Breast epithelium (tissue), 4 donors: ENCODE measurements around the gene CTF1. TPM values are rescaled to one million over a fixed set of nuclear protein-coding genes. Genes with fewer than 3 reads are reported as not detected.
A peak's percentile ranks its signal among the peaks of the same experiment; 100 is the strongest.

Experiments used
- DNase-seq, 2 donors: peaks; one replicate each; pipeline ENCODE4 v3.0.0-alpha.2; 2019; ENCODE audit warnings: low spot score in 2 of 2
- H3K27ac ChIP-seq, 2 donors: fragments of 200-600 bp; sonication (generic) in 1 of 2; one replicate each; pipeline ENCODE4 v1.5.1; 2016 to 2019; ENCODE audit warnings: mild to moderate bottlenecking in 1 of 2
- H3K27me3 ChIP-seq, 2 donors: fragments of 200-600 bp; sonication (generic) in 1 of 2; one replicate each; pipeline versions ENCODE4 v1.5.1 to v1.6.0; 2017 to 2019; ENCODE audit warnings: control low read depth in 1 of 2, mild to moderate bottlenecking in 1 of 2
- H3K36me3 ChIP-seq: fragments of 200-600 bp; one replicate; pipeline ENCODE4 v1.5.1; 2019
- H3K4me1 ChIP-seq, 2 donors: fragments of 200-600 bp; sonication (generic); one replicate each; pipeline ENCODE4 v1.5.1; 2016 to 2019; ENCODE audit warnings: control low read depth in 1 of 2
- H3K4me3 ChIP-seq, 3 donors: fragments of 200-600 bp; sonication (generic); 1 replicate in 2 of 3; 2 replicates in 1 of 3; pipeline ENCODE4 v1.5.1; 2016 to 2019; ENCODE audit warnings: mild to moderate bottlenecking in 3 of 3, moderate library complexity in 2 of 3
- H3K9me3 ChIP-seq, 2 donors: fragments of 200-600 bp; sonication (generic) in 1 of 2; one replicate each; pipeline ENCODE4 v1.5.1; 2016 to 2019; ENCODE audit warnings: control low read depth in 1 of 2
- CTCF ChIP-seq, 3 donors: fragments of 450-650 bp; IDR thresholded peaks; one replicate each; pipeline ENCODE4 v1.5.1; 2016 to 2017; ENCODE audit warnings: antibody characterized with exemption in 3 of 3, mild to moderate bottlenecking in 3 of 3, moderate library complexity in 3 of 3
- POLR2A ChIP-seq: fragments of 450-650 bp; IDR thresholded peaks from one replicate; pipeline ENCODE4 v1.6.1; 2016; ENCODE audit warnings: antibody characterized with exemption, mild to moderate bottlenecking, moderate library complexity
- POLR2AphosphoS5 ChIP-seq, 3 donors: sonication (generic); formaldehyde crosslinking; IDR thresholded peaks; one replicate each; pipeline ENCODE4 v1.6.1; 2017; ENCODE audit warnings: antibody characterized with exemption in 3 of 3
- intact Hi-C: fragments of 100-400 bp; cut with DNase I; formaldehyde crosslinking; loops from one replicate; pipeline ENCODE4 v1.15.1; 2023; ENCODE audit warnings: low total_unique reads
- total RNA-seq, 3 donors: library from RNA; depleted of rRNA; stranded (reverse); fragments of >200 nt; gene quantifications; one replicate each; pipeline ENCODE4 v1.1.0, GENCODE V29; 2016

The CTF1 gene
- total RNA-seq, 3 donors from 2014 or later, result 2.6 to 4.5 (median 3.4) TPM

DNA sequence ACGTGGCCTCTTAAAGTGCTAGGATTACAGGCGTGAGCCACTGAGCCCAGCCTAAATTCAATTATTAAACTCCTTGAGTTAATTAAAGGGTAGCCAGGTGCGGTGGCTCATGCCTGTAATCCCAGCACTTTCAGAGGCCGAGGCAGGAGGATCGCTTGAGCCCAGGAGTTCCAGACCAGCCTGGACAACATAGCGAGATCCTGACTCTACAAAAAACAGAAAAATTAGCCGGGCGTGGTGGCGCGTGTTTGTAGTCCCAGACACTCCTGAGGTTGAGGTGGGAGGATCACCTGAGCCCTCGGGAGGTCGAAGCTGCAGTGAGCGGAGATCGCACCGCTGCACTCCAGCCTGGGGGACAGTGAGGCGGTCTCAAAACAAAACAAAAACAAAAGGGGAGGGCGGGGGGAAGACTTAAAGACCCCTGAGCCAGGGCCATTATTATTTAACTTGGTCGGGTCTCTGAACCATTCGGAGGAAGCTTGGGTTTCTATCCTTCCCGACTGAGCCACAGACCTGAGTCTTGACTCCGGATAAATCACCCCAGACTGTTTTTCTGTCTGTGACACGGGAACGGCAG lies 22.1 kb upstream of the CTF1 start:
- no peaks in the 10 kb centered on the region for H3K36me3 ChIP-seq
- peak overlapping the region; percentile 89 to 94 for H3K27ac ChIP-seq
- no peaks in the 10 kb centered on the region for H3K9me3 ChIP-seq
- intact Hi-C loops, result no loop called here
- H3K27me3 ChIP-seq, result no peaks in the 10 kb centered on the region
- peaks cover 0 to 9% of the 10 kb centered on the region in 2 donors for H3K4me1 ChIP-seq
- H3K4me3 ChIP-seq, result peak overlapping the region; percentile 95 to 97 (median 96)
- no peak for TF ChIP-seq POLR2A
- no peak for TF ChIP-seq CTCF (IDR thresholded peaks at IDR 0.05)
- no peak for TF ChIP-seq POLR2AphosphoS5 (IDR thresholded peaks at IDR 0.05)
- DNase-seq, result no peak

- no peak for TF ChIP-seq CTCF (IDR thresholded peaks at IDR 0.05)
- TF ChIP-seq POLR2A, result peak; percentile 41
- peak; percentile 69 to 84 (median 71) for TF ChIP-seq POLR2AphosphoS5 (IDR thresholded peaks at IDR 0.05)
- peak overlapping the region; percentile 89 to 94 for H3K27ac ChIP-seq
- no peaks in the 10 kb centered on the region for H3K27me3 ChIP-seq
- H3K4me3 ChIP-seq, result peak overlapping the region; percentile 95 to 97 (median 96)
- H3K4me1 ChIP-seq, result peaks cover 0 to 9% of the 10 kb centered on the region in 2 donors
- no peaks in the 10 kb centered on the region for H3K36me3 ChIP-seq
- DNase-seq, result peak; percentile 77 to 90
- H3K9me3 ChIP-seq, result no peaks in the 10 kb centered on the region
- intact Hi-C loops, result no loop called here
Observed at GRCh38 chr16:30874821-30875717, 21.3 kb upstream of the CTF1 start.

DNA sequence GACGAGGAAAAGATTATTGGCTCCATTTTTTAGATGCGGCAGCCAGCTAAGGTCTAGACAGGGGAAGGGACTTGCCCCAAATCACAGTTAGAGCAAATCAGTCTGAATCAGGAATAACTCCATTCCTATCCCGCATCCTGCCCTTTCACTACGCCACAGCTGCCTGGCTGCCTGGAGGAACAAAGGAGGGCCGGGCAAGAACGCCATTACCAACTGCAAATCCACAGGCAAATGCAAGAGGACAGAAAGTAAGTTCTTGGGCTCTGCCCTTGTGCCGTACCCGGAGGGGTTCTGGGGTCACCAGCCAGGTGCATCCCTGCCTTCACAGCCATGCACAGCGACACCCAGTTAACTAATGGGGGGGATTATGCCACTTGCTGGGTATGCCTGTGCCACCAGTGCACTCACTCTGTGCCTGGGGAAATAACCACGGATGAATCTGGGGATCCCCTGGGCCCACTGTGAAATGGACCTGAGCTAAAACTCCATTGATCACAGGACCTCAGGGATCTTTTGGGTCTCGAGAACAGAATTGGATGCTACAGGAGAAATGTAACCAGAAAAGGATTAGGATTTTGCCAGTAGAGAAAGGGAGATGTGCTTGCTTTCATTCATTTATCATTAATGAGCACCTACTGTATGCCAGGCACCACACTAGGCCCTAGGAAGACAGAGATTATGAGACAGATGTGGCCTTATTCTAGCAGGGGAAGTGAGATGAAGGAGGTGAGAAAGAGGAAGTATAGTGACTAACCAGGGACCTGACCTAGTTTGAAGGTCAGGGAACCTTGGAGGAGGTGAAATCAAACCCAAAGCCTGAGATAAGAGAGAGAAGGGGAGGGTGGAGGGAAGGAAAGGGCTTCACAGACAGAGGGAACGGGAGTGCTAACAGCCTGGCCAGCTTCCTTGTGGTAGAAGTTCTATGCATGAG lies 20.3 kb upstream of the CTF1 start:
- no peaks in the 10 kb centered on the region for H3K9me3 ChIP-seq
- H3K4me3 ChIP-seq, result peak overlapping the region; percentile 95 to 97 (median 96)
- H3K27ac ChIP-seq, result peak overlapping the region; percentile 89 to 94
- TF ChIP-seq CTCF (IDR thresholded peaks at IDR 0.05), result no peak
- no peak for TF ChIP-seq POLR2A
- no peak for TF ChIP-seq POLR2AphosphoS5 (IDR thresholded peaks at IDR 0.05)
- H3K36me3 ChIP-seq, result no peaks in the 10 kb centered on the region
- intact Hi-C loops, result no loop called here
- no peaks in the 10 kb centered on the region for H3K27me3 ChIP-seq
- H3K4me1 ChIP-seq, result peaks cover 0 to 9% of the 10 kb centered on the region in 2 donors
- DNase-seq, result no peak

DNA sequence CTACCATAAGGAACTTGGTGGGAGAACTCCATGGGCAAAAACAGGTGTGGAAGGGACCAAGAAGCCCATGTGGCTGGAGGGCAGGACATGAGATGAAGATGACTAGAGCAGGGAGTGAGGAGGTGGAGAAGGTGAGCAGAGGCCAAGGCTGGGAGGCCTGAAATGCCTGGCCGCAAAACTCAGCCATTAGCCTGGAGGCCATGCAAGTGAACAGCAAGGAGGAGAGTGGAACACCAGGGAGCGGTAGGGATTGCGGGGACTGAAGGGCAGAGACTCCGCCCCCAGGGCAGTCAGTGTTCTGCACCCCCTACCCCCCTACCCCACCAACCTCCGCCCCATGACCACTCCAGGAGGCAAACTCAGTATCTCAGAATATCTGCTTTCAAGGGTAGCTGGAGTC lies 19.5 kb upstream of the CTF1 start:
- intact Hi-C loops, result no loop called here
- DNase-seq, result no peak
- TF ChIP-seq POLR2A (no peak), POLR2AphosphoS5 (IDR thresholded peaks at IDR 0.05) (no peak), CTCF (IDR thresholded peaks at IDR 0.05) (no peak)

More for the DNA sequence above, 19.5 kb upstream of the CTF1 start:
- Histone ChIP-seq H3K4me3 (peak overlapping the region; percentile 95 to 97 (median 96)), H3K27me3 (no peaks in the 10 kb centered on the region), H3K9me3 (no peaks in the 10 kb centered on the region), H3K4me1 (peaks cover 0 to 9% of the 10 kb centered on the region in 2 donors), H3K27ac (peak overlapping the region; percentile 89 to 94), H3K36me3 (no peaks in the 10 kb centered on the region)
